Measurements from ENCODE around the gene HOXA11.

The HOXA11 gene

DNA sequence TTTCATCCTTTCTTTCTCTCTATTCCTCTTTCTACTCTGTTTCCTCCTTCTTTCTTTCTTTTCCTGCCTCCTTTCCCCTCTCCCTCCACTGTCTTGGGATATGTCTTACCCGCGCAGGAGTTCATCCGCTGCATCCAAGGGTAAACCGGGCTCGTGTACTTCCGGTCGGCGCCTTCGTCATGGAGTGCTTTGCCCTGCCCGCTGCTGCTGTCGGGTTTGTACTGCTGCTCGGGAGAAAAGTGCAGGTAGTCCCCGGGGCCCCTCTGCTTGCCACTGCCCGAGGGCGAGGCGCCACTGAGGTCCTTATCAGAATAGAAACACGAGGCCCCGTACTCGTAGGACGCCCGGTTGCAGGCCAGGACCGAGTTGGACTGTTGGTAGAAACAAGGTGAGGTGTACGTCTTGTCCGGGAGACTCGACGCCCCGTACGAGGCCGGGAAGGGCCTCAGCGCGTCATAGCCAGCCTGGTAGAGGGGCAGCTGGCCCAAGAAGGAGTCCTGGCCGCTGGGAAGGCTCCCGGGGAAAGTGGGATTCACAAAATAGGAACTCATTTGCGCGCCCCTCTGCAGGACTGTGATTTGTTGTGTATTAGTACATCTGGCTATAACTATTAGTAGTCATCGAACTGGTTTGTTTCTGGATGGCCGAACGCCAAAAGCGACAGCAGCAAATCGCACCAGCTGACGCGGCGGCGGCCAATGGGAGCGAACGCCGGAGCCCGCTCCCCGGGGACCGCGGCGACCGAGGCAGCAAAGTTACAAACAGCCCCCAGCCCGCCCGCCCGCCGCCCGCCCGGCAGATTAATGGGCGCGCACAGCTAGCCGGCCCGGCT, 37.6 kb downstream of the HOXA11 start, which contains the start of gene HOXA6:
TSS of gene HOXA6 (minus strand) at position 576 of the 832 bp plus-strand sequence. CDS start at position 551, 25 bp downstream.
- Histone ChIP-seq H3K27me3 (ENCODE audit: control insufficient read depth, insufficient read depth, low read length) (peaks cover 99% of the 10 kb centered on the region), H3K4me3 (ENCODE audit: low read depth, low read length) (peak within 1 kb of the TSS; percentile 30), H3K4me1 (ENCODE audit: control insufficient read depth, insufficient read depth, low read length) (no peaks in the 10 kb centered on the region), H3K36me3 (ENCODE audit: control insufficient read depth, insufficient read depth, low read length) (no peaks in the 10 kb centered on the region), H3K9me3 (ENCODE audit: control insufficient read depth, insufficient read depth, low read length) (no peaks in the 10 kb centered on the region), H3K9ac (ENCODE audit: low read depth, low read length) (no peak within 1 kb of the TSS)

DNA sequence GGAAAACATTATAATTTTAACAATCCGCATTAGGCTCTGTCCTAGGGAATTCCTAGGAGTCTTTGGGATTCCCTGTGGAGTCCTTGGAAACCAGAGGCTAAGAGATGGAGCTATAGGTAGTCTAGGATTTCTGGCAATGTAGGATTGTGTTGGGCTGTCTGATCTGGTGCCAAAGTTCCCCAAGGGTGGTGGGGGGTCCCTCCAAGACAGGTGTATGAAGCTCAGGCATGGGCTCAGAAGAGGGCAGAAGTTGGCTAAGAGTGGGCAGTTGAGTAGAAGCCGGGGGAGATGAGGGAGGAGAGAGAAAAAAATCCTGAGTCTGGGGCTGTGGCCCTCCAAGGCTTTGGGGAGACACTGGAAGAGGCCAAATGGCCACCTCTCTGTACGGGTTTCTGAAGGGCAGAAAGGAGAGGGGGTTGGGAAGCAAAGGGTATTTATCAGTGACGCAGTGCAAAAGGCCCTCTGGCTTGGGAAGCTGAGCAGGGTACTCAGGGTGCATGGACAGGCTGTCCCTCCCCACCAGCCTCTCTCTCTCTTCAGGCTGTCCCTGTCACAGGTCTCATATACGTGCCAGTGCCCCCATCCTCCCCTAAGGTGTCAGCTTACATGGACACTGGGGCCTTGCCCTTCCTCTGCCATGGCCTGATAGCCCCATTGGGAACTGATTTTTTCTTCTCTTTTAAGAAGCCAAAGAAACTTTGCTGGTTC, 38.4 kb downstream of the HOXA11 start:
- no peaks in the 10 kb centered on the region for H3K36me3 ChIP-seq (ENCODE audit: control insufficient read depth, insufficient read depth, low read length)

DNA sequence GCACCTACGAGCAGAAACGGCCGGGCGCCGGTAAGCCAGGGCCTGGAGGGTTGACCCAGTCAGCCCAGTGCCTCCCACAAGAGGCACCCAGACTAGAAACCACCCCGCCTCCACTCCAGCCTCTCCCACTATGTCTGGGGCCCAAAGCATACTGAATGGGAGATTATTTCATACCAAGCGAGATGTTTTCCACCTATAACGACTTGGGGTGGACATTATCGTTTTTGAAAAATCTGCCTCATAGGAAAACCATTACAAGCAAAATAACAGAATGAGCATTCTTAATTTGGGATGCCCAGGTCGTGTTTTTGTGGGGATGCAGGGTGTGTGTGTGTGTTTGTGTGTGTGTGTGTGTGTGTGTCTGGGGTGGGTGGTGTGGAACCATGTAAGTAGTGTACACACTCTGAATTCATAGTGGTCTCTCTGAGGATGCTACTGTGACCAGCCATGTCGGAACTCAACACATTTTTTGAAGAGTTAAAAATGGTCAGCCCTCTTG, 39.1 kb downstream of the HOXA11 start:
- Histone ChIP-seq H3K9ac (ENCODE audit: low read depth, low read length) (no peak overlapping the region), H3K4me1 (ENCODE audit: control insufficient read depth, insufficient read depth, low read length) (no peaks in the 10 kb centered on the region), H3K4me3 (ENCODE audit: low read depth, low read length) (peak overlapping the region; percentile 26), H3K9me3 (ENCODE audit: control insufficient read depth, insufficient read depth, low read length) (no peaks in the 10 kb centered on the region), H3K36me3 (ENCODE audit: control insufficient read depth, insufficient read depth, low read length) (no peaks in the 10 kb centered on the region), H3K27me3 (ENCODE audit: control insufficient read depth, insufficient read depth, low read length) (peaks cover 99% of the 10 kb centered on the region)

More for the DNA sequence above, 38.4 kb downstream of the HOXA11 start:
- H3K27me3 ChIP-seq (ENCODE audit: control insufficient read depth, insufficient read depth, low read length), result peaks cover 99% of the 10 kb centered on the region
- H3K4me1 ChIP-seq (ENCODE audit: control insufficient read depth, insufficient read depth, low read length), result no peaks in the 10 kb centered on the region
- H3K9ac ChIP-seq (ENCODE audit: low read depth, low read length), result no peak overlapping the region
- peak overlapping the region; percentile 0 for H3K4me3 ChIP-seq (ENCODE audit: low read depth, low read length)
- no peaks in the 10 kb centered on the region for H3K9me3 ChIP-seq (ENCODE audit: control insufficient read depth, insufficient read depth, low read length)

DNA sequence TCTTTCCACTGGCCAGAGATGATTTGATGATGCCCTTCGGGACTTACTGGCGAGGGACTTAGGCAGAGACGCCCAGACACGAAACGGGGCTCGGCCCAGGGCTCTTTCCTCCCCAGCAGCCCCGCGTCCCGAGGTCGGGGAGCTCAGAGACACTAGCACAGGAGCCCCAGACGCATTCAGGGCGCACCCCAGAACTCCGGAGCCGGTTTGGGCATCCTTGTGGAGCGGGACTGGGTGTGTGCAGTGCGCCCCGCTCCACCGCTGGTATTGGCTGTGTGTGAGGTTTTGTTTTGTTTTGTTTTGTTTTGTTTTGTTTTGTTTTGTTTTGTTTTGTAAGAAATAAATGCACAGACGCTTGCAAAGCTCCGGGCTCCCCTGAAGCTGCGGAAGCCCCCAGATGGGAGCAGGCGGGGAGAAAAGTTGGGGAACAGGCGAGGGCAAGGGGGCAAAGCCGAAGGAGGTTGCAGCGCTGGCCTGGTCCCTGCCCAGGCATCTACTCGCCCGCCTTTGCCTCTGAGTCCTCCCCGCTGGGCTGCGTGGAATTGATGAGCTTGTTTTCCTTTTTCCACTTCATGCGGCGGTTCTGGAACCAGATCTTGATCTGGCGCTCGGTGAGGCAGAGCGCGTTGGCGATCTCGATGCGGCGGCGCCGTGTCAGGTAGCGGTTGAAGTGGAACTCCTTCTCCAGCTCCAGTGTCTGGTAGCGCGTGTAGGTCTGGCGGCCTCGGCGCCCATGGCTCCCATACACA, 39.7 kb downstream of the HOXA11 start:
- Histone ChIP-seq H3K4me3 (ENCODE audit: low read depth, low read length) (peak overlapping the region; percentile 26), H3K4me1 (ENCODE audit: control insufficient read depth, insufficient read depth, low read length) (no peaks in the 10 kb centered on the region), H3K9me3 (ENCODE audit: control insufficient read depth, insufficient read depth, low read length) (no peaks in the 10 kb centered on the region), H3K36me3 (ENCODE audit: control insufficient read depth, insufficient read depth, low read length) (no peaks in the 10 kb centered on the region), H3K9ac (ENCODE audit: low read depth, low read length) (no peak overlapping the region), H3K27me3 (ENCODE audit: control insufficient read depth, insufficient read depth, low read length) (peaks cover 99% of the 10 kb centered on the region)

DNA sequence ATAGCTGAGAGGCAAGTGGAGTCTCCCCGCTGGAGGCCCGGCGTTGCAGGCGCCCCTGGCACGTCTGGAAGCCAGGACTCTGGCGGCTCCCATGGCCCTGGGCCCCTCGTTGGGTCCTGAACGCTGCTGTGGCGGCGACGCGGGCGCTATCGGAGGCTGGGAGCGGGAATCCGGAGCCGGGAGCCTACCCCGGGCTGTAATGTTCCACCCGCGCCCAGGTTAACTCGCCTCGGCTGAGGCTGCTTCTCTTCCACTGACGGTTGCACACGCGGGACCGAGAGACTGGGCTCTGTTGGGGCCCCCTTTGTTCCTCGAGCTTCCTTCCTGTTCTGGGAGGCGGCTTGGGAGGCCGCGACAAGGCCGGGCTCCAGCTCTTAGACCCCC, 40.3 kb downstream of the HOXA11 start:
- H3K9ac ChIP-seq (ENCODE audit: low read depth, low read length), result no peak overlapping the region
- no peaks in the 10 kb centered on the region for H3K36me3 ChIP-seq (ENCODE audit: control insufficient read depth, insufficient read depth, low read length)
- peaks cover 99% of the 10 kb centered on the region for H3K27me3 ChIP-seq (ENCODE audit: control insufficient read depth, insufficient read depth, low read length)
- no peaks in the 10 kb centered on the region for H3K4me1 ChIP-seq (ENCODE audit: control insufficient read depth, insufficient read depth, low read length)
- peak overlapping the region; percentile 18 for H3K4me3 ChIP-seq (ENCODE audit: low read depth, low read length)
- H3K9me3 ChIP-seq (ENCODE audit: control insufficient read depth, insufficient read depth, low read length), result no peaks in the 10 kb centered on the region

DNA sequence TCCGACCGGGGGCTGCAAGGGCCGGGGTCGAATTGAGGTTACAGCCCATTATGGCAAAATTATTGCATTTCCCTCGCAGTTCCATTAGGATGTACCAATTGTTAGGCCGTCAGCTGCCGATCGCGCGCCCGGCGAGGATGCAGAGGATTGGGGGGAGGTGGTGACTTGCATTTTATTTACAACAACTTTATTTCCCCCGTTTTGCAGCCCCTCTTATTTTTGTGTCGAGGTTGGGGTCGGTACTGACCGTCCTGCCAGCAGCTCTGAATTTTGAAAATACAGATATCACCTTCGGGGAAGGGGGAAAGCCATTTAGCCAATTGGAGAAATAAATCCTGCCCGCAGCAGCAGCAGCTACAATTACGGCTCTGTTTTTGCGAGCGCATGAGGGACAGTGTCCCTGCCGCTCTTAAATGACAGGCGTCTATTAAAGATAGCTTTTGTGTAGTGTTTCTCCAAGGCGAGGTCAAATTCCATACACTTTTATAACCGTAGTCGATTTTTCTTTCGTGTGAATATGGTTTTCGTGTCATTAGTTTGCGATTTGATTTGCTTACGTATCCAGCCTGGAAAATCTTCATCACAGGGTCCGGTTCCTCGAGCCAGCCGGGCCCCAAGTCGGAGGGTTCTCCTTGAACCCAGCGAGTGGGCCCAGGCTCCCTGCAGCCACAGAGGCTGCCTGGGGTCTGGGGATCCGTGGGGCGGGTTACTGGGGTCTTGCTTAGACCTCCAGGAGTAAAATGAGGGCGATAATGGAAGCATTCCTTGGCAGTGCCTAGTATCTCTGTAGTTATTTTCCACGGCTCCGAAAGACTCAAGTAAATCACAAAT, 40.9 kb downstream of the HOXA11 start:
- Histone ChIP-seq H3K9ac (ENCODE audit: low read depth, low read length) (no peak overlapping the region), H3K9me3 (ENCODE audit: control insufficient read depth, insufficient read depth, low read length) (no peaks in the 10 kb centered on the region), H3K27me3 (ENCODE audit: control insufficient read depth, insufficient read depth, low read length) (peaks cover 99% of the 10 kb centered on the region), H3K4me3 (ENCODE audit: low read depth, low read length) (peak overlapping the region; percentile 14), H3K36me3 (ENCODE audit: control insufficient read depth, insufficient read depth, low read length) (no peaks in the 10 kb centered on the region), H3K4me1 (ENCODE audit: control insufficient read depth, insufficient read depth, low read length) (no peaks in the 10 kb centered on the region)

DNA sequence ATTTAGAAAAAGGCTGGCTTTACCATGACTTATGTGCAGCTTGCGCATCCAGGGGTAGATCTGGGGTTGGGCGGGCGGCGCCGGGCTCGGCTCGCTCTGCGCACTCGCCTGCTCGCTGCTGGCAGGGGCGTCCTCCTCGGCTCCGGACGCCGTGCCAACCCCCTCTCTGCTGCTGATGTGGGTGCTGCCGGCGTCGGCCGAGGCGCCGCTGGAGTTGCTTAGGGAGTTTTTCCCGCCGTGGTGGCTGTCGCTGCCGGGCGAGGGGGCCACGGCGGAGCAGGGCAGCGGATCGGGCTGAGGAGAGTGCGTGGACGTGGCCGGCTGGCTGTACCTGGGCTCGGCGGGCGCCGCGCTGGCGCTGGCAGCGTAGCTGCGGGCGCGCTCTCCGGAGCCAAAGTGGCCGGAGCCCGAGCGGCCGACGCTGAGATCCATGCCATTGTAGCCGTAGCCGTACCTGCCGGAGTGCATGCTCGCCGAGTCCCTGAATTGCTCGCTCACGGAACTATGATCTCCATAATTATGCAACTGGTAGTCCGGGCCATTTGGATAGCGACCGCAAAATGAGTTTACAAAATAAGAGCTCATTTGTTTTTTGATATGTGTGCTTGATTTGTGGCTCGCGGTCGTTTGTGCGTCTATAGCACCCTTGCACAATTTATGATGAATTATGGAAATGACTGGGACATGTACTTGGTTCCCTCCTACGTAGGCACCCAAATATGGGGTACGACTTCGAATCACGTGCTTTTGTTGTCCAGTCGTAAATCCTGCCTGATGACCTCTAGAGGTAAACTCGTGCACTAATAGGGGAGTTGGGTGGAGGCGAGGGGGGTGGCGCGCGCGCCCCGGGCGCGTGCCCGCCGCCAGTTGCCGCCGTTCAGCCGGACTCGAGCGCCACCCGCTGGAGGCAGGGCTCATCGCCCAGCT, 41.7 kb downstream of the HOXA11 start, which contains the start of gene HOXA5:
TSS of gene HOXA5 (minus strand) at position 659 of the 927 bp plus-strand sequence. CDS start at position 585, 74 bp downstream.
- Histone ChIP-seq H3K4me3 (ENCODE audit: low read depth, low read length) (peak within 1 kb of the TSS; percentile 72), H3K27me3 (ENCODE audit: control insufficient read depth, insufficient read depth, low read length) (peaks cover 99% of the 10 kb centered on the region), H3K9me3 (ENCODE audit: control insufficient read depth, insufficient read depth, low read length) (no peaks in the 10 kb centered on the region), H3K36me3 (ENCODE audit: control insufficient read depth, insufficient read depth, low read length) (no peaks in the 10 kb centered on the region), H3K4me1 (ENCODE audit: control insufficient read depth, insufficient read depth, low read length) (no peaks in the 10 kb centered on the region), H3K9ac (ENCODE audit: low read depth, low read length) (no peak within 1 kb of the TSS)

DNA sequence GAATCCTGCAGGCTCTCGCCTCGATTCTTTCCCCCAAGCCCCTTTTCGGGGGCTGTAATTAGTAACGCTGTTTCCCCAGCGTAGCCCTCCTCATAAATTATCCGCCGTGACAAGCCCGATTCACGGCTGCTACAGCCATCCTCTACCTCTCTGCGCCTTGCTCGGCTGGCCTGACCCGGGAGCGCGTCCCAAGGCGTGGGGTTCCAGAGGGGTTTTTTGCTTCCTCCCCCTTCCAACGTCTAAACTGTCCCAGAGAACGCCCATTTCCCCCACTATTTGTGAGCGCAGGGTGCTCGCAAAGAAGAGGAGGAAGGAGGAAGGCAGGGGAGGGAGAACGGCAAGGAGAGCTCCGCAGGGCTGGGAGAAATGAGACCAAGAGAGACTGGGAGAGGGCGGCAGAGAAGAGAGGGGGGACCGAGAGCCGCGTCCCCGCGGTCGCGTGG, 42.4 kb downstream of the HOXA11 start:
- no peaks in the 10 kb centered on the region for H3K36me3 ChIP-seq (ENCODE audit: control insufficient read depth, insufficient read depth, low read length)
- H3K9ac ChIP-seq (ENCODE audit: low read depth, low read length), result no peak overlapping the region
- H3K4me3 ChIP-seq (ENCODE audit: low read depth, low read length), result peak overlapping the region; percentile 72
- H3K27me3 ChIP-seq (ENCODE audit: control insufficient read depth, insufficient read depth, low read length), result peaks cover 100% of the 10 kb centered on the region
- H3K9me3 ChIP-seq (ENCODE audit: control insufficient read depth, insufficient read depth, low read length), result no peaks in the 10 kb centered on the region
- H3K4me1 ChIP-seq (ENCODE audit: control insufficient read depth, insufficient read depth, low read length), result no peaks in the 10 kb centered on the region

DNA sequence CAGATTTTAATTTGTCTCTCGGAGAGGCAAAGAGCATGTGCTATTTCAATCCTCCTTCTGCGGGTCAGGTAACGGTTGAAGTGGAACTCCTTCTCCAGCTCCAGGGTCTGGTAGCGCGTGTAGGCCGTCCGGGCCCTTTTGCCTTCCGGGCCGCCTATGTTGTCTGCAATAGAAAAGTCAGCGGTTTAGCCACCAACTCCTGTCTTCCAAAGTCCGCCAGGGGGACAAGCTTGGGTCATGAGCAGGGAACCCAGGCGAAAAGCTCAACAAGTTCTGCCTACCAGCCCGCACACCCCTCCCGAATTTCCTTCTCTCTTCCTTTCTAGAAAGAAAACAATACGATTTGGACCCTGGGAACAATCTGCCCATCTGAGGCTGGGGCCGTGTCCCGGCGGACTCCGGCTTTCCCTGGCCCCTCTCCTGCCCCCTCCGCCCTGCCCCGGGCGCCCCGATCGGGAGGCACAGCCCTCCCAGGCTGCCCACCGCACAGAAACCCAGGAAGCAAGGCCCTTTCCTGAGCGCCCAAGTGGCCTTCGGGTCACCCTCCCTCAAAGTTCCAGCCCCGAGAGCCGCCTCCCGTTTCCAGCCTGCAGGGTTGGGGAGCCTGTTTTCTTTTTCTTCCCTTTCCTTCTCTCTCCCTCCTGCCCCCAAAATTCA, 43.0 kb downstream of the HOXA11 start:
- peak overlapping the region; percentile 72 for H3K4me3 ChIP-seq (ENCODE audit: low read depth, low read length)
- no peaks in the 10 kb centered on the region for H3K9me3 ChIP-seq (ENCODE audit: control insufficient read depth, insufficient read depth, low read length)
- peaks cover 100% of the 10 kb centered on the region for H3K27me3 ChIP-seq (ENCODE audit: control insufficient read depth, insufficient read depth, low read length)
- H3K9ac ChIP-seq (ENCODE audit: low read depth, low read length), result no peak overlapping the region
- H3K36me3 ChIP-seq (ENCODE audit: control insufficient read depth, insufficient read depth, low read length), result no peaks in the 10 kb centered on the region
- H3K4me1 ChIP-seq (ENCODE audit: control insufficient read depth, insufficient read depth, low read length), result no peaks in the 10 kb centered on the region

Measured in iPS-15b (cell line).